Keratinocyte (primary cell): ENCODE data around the gene SPEF1. TPM values are rescaled to one million over a fixed set of nuclear protein-coding genes. Genes with fewer than 3 reads are reported as not detected.

ENCODE experiments used
- DNase-seq: peaks from one replicate; pipeline ENCODE4 v3.0.0-alpha.2; 2011; ENCODE audit warnings: low read depth, missing footprints, low spot score
- FAIRE-seq: peaks from 2 replicates; lab custom pipeline; 2011; peaks lifted over from hg19 to GRCh38; lab: Jason Lieb, UNC
- H2AFZ ChIP-seq: 2 replicates; pipeline ENCODE4 v1.6.0; 2012; ENCODE audit warnings: low read length, control low read depth, inconsistent platforms; ENCODE audit not compliant: control insufficient read depth
- H3K27ac ChIP-seq: 2 replicates; pipeline ENCODE4 v1.5.1; 2011; ENCODE audit warnings: low read length; ENCODE audit not compliant: control insufficient read depth, insufficient read depth
- H3K27me3 ChIP-seq: 3 replicates; pipeline ENCODE4 v1.6.0; 2011; ENCODE audit warnings: low read length; ENCODE audit not compliant: control insufficient read depth, insufficient read depth; ENCODE audit errors: extremely low read depth
- H3K36me3 ChIP-seq, 2 experiments: 2 replicates in 1 of 2; 3 replicates in 1 of 2; pipeline ENCODE4 v1.5.1; 2011; ENCODE audit warnings: low read length in 2 of 2, mild to moderate bottlenecking in 1 of 2; ENCODE audit not compliant: control insufficient read depth in 2 of 2, insufficient read depth in 2 of 2; ENCODE audit errors: extremely low read depth in 1 of 2
- H3K4me1 ChIP-seq: 3 replicates; pipeline ENCODE4 v1.5.1; 2011; ENCODE audit warnings: low read length; ENCODE audit not compliant: control insufficient read depth, insufficient read depth; ENCODE audit errors: extremely low read depth
- H3K4me2 ChIP-seq: 3 replicates; pipeline ENCODE4 v1.6.0; 2011; ENCODE audit warnings: low read depth, low read length; ENCODE audit not compliant: control insufficient read depth, insufficient read depth; ENCODE audit errors: extremely low read depth
- H3K4me3 ChIP-seq, 3 experiments: fragments of 200-600 bp in 1 of 3; sonication (generic) in 1 of 3; 2 replicates in 2 of 3; 3 replicates in 1 of 3; pipeline ENCODE4 v1.5.1; 2011 to 2016; ENCODE audit warnings: low read length in 3 of 3, mild to moderate bottlenecking in 3 of 3, control low read depth in 2 of 3, inconsistent platforms in 1 of 3, low read depth in 1 of 3, mixed read lengths in 1 of 3, mixed run types in 1 of 3, moderate library complexity in 1 of 3; ENCODE audit not compliant: control insufficient read depth in 2 of 3, insufficient read depth in 2 of 3; ENCODE audit errors: extremely low read depth in 1 of 3
- H3K79me2 ChIP-seq: 2 replicates; pipeline ENCODE4 v1.6.0; 2012; ENCODE audit warnings: low read length; ENCODE audit not compliant: control insufficient read depth, insufficient read depth
- H3K9ac ChIP-seq: 3 replicates; pipeline ENCODE4 v1.6.0; 2011; ENCODE audit warnings: low read length; ENCODE audit not compliant: control insufficient read depth, insufficient read depth; ENCODE audit errors: extremely low read depth
- H3K9me1 ChIP-seq: 3 replicates; pipeline ENCODE4 v1.6.0; 2011; ENCODE audit warnings: low read length; ENCODE audit not compliant: control insufficient read depth, insufficient read depth; ENCODE audit errors: extremely low read depth
- H3K9me3 ChIP-seq: 2 replicates; pipeline ENCODE4 v1.5.1; 2012; ENCODE audit warnings: low read depth, low read length; ENCODE audit not compliant: control insufficient read depth
- H4K20me1 ChIP-seq: 3 replicates; pipeline ENCODE4 v1.6.0; 2011; ENCODE audit warnings: low read length; ENCODE audit not compliant: control insufficient read depth, insufficient read depth; ENCODE audit errors: extremely low read depth
- EZH2 ChIP-seq: IDR thresholded peaks from one replicate; pipeline ENCODE4 v1.6.1; 2012; ENCODE audit warnings: inconsistent platforms, mild to moderate bottlenecking, low read length, moderate library complexity
- dilution Hi-C: fragments of 300-500 bp; cut with MboI; formaldehyde crosslinking; loops from one replicate; pipeline ENCODE4 v1.7.0; 2020; ENCODE audit warnings: low sequenced_read_pairs; ENCODE audit not compliant: extremely low pct_ligation_motif_present
- polyA plus RNA-seq, 5 experiments: library from polyadenylated mRNA; depleted of rRNA in 3 of 5; stranded (reverse) in 3 of 5; stranded (forward) in 1 of 5; unstranded in 1 of 5; fragments of >200 nt; gene quantifications; 1 replicate in 1 of 5; 2 replicates in 3 of 5; 3 replicates in 1 of 5; pipeline versions ENCODE4 v1.2.1 to v1.2.3, GENCODE V29; 2011 to 2012; ENCODE audit warnings: missing spikeins in 2 of 5, low read depth in 1 of 5, low replicate concordance in 1 of 5
- TF ChIP-seq, protein P1 (sequence below), 3 experiments: IDR thresholded peaks in 1 of 3; conservative IDR thresholded peaks in 1 of 3; optimal IDR thresholded peaks in 1 of 3; 2 replicates in 2 of 3; 3 replicates in 1 of 3; pipeline versions ENCODE3 to v1.5.1; 2011; ENCODE audit warnings: low read length in 3 of 3, mild to moderate bottlenecking in 3 of 3, moderate library complexity in 2 of 3, control low read depth in 1 of 3, inconsistent platforms in 1 of 3; ENCODE audit not compliant: insufficient read depth in 2 of 3; ENCODE audit errors: extremely low read depth in 1 of 3

SPEF1 gene
- polyA plus RNA-seq, 1 donor (not counting 4 experiments of a cell fraction or from before 2014, with no cell fraction given) = 0.07 TPM

DNA sequence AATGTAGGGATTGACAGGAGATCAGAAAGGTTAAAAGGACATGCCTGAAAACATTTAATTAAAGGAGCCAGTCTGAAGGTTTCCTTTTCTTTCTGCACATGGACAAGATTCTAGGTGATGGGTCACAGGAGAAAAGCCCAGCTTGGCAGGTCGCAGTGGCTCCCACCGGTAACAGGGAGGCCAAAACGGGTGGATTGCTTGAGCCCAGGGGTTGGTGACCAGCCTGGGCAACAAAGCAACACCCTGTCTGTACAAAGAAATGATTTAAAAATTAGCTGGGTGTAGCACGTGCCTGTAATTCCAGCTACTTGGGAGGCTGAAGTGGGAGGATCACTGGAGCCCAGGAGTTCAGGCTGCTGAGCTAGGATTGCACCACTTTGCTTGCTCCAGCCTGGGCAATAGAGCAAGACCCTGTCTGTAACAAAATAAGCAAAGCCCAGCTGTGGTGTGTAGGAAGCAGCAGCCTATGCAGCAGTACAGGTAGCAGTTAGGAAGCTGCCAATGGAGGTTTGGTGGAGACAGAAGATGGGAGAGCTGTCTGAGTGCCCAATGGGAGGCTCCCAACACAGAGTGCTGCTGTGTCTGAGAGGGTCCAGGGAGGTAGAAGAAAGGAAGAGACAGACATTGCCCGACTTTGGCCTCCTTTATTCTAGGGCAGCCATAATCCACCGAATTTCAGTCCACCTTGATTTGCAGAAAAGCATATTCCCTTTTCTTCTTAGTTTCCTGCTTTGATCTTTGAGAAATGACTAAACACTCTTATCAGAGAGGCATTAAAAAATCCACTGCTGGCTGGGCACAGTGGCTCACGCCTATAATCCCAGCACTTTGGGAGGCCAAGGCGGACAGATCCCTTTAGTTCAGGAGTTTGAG is 32.0 kb upstream of the SPEF1 start:
- Histone ChIP-seq H3K36me3 (no peaks in the 10 kb centered on the region), H2AFZ (peak overlapping the region; percentile 13), H3K9ac (peak overlapping the region; percentile 15), H3K4me2 (no peak overlapping the region), H4K20me1 (no peaks in the 10 kb centered on the region), H3K9me3 (no peaks in the 10 kb centered on the region), H3K4me1 (peaks cover 31% of the 10 kb centered on the region), H3K4me3 (no peak overlapping the region), H3K27ac (peak overlapping the region; percentile 43), H3K27me3 (no peaks in the 10 kb centered on the region), H3K9me1 (no peaks in the 10 kb centered on the region), H3K79me2 (no peaks in the 10 kb centered on the region)
- FAIRE-seq (no peak), DNase-seq (no peak)
- dilution Hi-C loops = no loop called here
- TF ChIP-seq, protein P1, sequence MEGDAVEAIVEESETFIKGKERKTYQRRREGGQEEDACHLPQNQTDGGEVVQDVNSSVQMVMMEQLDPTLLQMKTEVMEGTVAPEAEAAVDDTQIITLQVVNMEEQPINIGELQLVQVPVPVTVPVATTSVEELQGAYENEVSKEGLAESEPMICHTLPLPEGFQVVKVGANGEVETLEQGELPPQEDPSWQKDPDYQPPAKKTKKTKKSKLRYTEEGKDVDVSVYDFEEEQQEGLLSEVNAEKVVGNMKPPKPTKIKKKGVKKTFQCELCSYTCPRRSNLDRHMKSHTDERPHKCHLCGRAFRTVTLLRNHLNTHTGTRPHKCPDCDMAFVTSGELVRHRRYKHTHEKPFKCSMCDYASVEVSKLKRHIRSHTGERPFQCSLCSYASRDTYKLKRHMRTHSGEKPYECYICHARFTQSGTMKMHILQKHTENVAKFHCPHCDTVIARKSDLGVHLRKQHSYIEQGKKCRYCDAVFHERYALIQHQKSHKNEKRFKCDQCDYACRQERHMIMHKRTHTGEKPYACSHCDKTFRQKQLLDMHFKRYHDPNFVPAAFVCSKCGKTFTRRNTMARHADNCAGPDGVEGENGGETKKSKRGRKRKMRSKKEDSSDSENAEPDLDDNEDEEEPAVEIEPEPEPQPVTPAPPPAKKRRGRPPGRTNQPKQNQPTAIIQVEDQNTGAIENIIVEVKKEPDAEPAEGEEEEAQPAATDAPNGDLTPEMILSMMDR (optimal IDR thresholded peaks at IDR 0.05 in 1 of 3, IDR thresholded peaks at IDR 0.05 in 1 of 3, conservative IDR thresholded peaks at IDR 0.05 in 1 of 3; ENCODE audit: extremely low read depth in 1 of 3, insufficient read depth in 2 of 3, low read length in 3 of 3) = no peak
- no peak for TF ChIP-seq EZH2

DNA sequence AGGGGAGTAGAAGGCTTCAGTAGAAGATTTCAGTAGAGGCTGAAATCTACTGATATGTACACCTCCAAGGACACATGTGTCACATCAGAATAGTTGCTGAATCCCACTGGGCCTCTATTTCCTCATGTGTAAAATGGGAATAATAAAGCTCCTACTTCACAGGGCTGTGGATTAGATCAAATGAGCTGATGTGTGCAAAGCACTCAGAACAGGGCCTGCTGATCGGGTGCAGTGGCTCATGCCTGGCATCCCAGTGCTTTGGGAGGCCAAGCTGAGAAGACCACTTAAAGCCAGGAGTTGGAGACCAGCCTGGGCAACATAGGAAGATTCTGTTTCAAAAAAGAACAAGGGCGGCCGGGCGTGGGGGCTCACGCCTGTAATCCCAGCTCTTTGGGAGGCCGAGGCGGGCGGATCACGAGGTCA is 31.0 kb upstream of the SPEF1 start:
- H3K4me1 ChIP-seq = peaks cover 38% of the 10 kb centered on the region
- no peak for FAIRE-seq
- H3K4me2 ChIP-seq = no peak overlapping the region

More for the DNA sequence above, 31.0 kb upstream of the SPEF1 start:
- dilution Hi-C loops = no loop called here
- Histone ChIP-seq H3K27ac (peak overlapping the region; percentile 97), H3K79me2 (no peaks in the 10 kb centered on the region), H3K9ac (peak overlapping the region; percentile 59), H4K20me1 (no peaks in the 10 kb centered on the region), H3K4me3 (no peak overlapping the region), H3K27me3 (no peaks in the 10 kb centered on the region), H3K36me3 (no peaks in the 10 kb centered on the region), H3K9me3 (no peaks in the 10 kb centered on the region), H3K9me1 (no peaks in the 10 kb centered on the region), H2AFZ (peak overlapping the region; percentile 40)
- no peak for TF ChIP-seq EZH2
- TF ChIP-seq, protein P1 (optimal IDR thresholded peaks at IDR 0.05 in 1 of 3, IDR thresholded peaks at IDR 0.05 in 1 of 3, conservative IDR thresholded peaks at IDR 0.05 in 1 of 3; ENCODE audit: extremely low read depth in 1 of 3, insufficient read depth in 2 of 3, low read length in 3 of 3) = no peak
- DNase-seq = no peak
